GM12878 (cell line): ENCODE measurements around the gene ARHGDIA. TPM values are rescaled to one million over a fixed set of nuclear protein-coding genes. Genes with fewer than 3 reads are reported as not detected.

ENCODE experiments used
- ATAC-seq: fragments of 200-7000 bp; cut with Tn5 transposase; 3 replicates; pipeline ENCODE4 v1.9.1; 2020; ENCODE audit warnings: mild to moderate bottlenecking, moderate library complexity
- BruUV-seq: library from RNA; stranded (reverse); fragments of 400-500 nt; replicated peaks from 2 replicates; lab custom pipeline; 2021; lab: Mats Ljungman, UMichigan
- CTCF ChIA-PET: fragments of 300-600 bp; sonication (Branson Sonifier 250); formaldehyde crosslinking; extraction: SDS; loops from one replicate; lab custom pipeline; 2021; ENCODE audit warnings: inconsistent platforms; lab: Yijun Ruan, JAX
- POLR2A ChIA-PET: fragments of 350-600 bp; formaldehyde crosslinking; extraction: SDS; loops from one replicate; lab custom pipeline; 2021; ENCODE audit warnings: inconsistent platforms; lab: Charles Lee
- RAD21 ChIA-PET: fragments of 300-600 bp; sonication (Branson Sonifier 250); formaldehyde crosslinking; loops from one replicate; lab custom pipeline; 2023; ENCODE audit warnings: antibody characterized with exemption; ENCODE audit not compliant: unreplicated experiment; lab: Charles Lee
- SMC1A ChIA-PET: fragments of 300-600 bp; sonication (Branson Sonifier 250); formaldehyde crosslinking; loops from one replicate; lab custom pipeline; 2023; ENCODE audit not compliant: unreplicated experiment, uncharacterized antibody; lab: Charles Lee
- DNase-seq: peaks from one replicate; pipeline ENCODE4 v3.0.0-alpha.2; 2011; ENCODE audit warnings: low read depth, low spot score
- FAIRE-seq: peaks from 3 replicates; lab custom pipeline; 2011; peaks lifted over from hg19 to GRCh38; lab: Jason Lieb, UNC
- H2AFZ ChIP-seq: 2 replicates; pipeline ENCODE4 v1.6.0; 2011; ENCODE audit warnings: low read depth, low read length, control low read depth; ENCODE audit not compliant: control insufficient read depth
- H3K27ac ChIP-seq: 2 replicates; pipeline ENCODE4 v1.5.1; 2011; ENCODE audit warnings: control low read depth; ENCODE audit not compliant: control insufficient read depth, insufficient read depth
- H3K27me3 ChIP-seq, 2 experiments: replicated peaks in 1 of 2; 2 replicates each; pipeline versions ENCODE4 v1.6.0 to v1.6.1; 2011; ENCODE audit warnings: low read length in 1 of 2; ENCODE audit not compliant: control insufficient read depth in 2 of 2, insufficient read depth in 2 of 2
- H3K36me3 ChIP-seq, 2 experiments: 2 replicates each; pipeline ENCODE4 v1.5.1; 2011; ENCODE audit warnings: low read length in 1 of 2; ENCODE audit not compliant: control insufficient read depth in 2 of 2, insufficient read depth in 2 of 2
- H3K4me1 ChIP-seq: 2 replicates; pipeline ENCODE4 v1.6.1; 2011; ENCODE audit warnings: mild to moderate bottlenecking, low read length, moderate library complexity, mixed read lengths; ENCODE audit not compliant: control insufficient read depth, insufficient read depth
- H3K4me2 ChIP-seq: 2 replicates; pipeline ENCODE4 v1.6.0; 2011; ENCODE audit warnings: control low read depth; ENCODE audit not compliant: control insufficient read depth, insufficient read depth
- H3K4me3 ChIP-seq: fragments of 200-600 bp; sonication (generic); 2 replicates; pipeline ENCODE4 v1.5.1; 2016
- H3K79me2 ChIP-seq: 2 replicates; pipeline ENCODE4 v1.6.0; 2011; ENCODE audit warnings: low read length; ENCODE audit not compliant: control insufficient read depth, insufficient read depth
- H3K9ac ChIP-seq: 2 replicates; pipeline ENCODE4 v1.8.0; 2011; ENCODE audit warnings: low read length, control low read depth, mixed read lengths; ENCODE audit not compliant: control insufficient read depth, insufficient read depth
- H3K9me3 ChIP-seq: replicated peaks from 3 replicates; pipeline ENCODE4 v1.5.1; 2011; ENCODE audit warnings: mild to moderate bottlenecking, low read length; ENCODE audit not compliant: control insufficient read depth, insufficient read depth
- H4K20me1 ChIP-seq: 2 replicates; pipeline ENCODE4 v1.6.0; 2011; ENCODE audit not compliant: control insufficient read depth, insufficient read depth
- EED ChIP-seq: sonication (generic); IDR thresholded peaks from 2 replicates; pipeline ENCODE4 v1.6.1; 2016; ENCODE audit warnings: antibody characterized with exemption, low read depth
- JUNB ChIP-seq: IDR thresholded peaks from 2 replicates; pipeline ENCODE4 v1.6.1; 2016; ENCODE audit warnings: antibody characterized with exemption, mild to moderate bottlenecking
- POLR2A ChIP-seq: IDR thresholded peaks from 2 replicates; pipeline ENCODE4 v1.6.1; 2011; ENCODE audit warnings: low read depth, mild to moderate bottlenecking, low read length
- RCOR1 ChIP-seq: conservative IDR thresholded peaks from 2 replicates; pipeline ENCODE4 v1.6.1; 2012; ENCODE audit warnings: low read depth, low read length, improper control_type of control experiment
- SP1 ChIP-seq: IDR thresholded peaks from one replicate; pipeline ENCODE4 v1.6.1; 2011; ENCODE audit warnings: low read depth, low read length
- WGBS: methylation state at CpG from one replicate; pipeline ENCODE4 v1.1.6; 2016; ENCODE audit warnings: low lambda C conversion rate; ENCODE audit not compliant: insufficient replicate concordance, insufficient coverage; ENCODE audit errors: missing lambda C conversion rate; 5-methylcytosine and 5-hydroxymethylcytosine counted together
- in situ Hi-C: fragments of 300-500 bp; cut with MboI; formaldehyde crosslinking; loops from 9 replicates; pipeline ENCODE4 v1.14.3; 2018; ENCODE audit warnings: mixed read lengths
- intact Hi-C: fragments of 100-400 bp; cut with micrococcal nuclease; formaldehyde crosslinking; loops from one replicate; pipeline ENCODE4 v1.14.2; 2022; ENCODE audit not compliant: unreplicated experiment
- polyA plus RNA-seq, 11 experiments: library from polyadenylated mRNA; depleted of rRNA in 4 of 11; unstranded in 6 of 11; stranded (reverse) in 5 of 11; fragments of >200 nt; fragmentation: Nextera tagmentation in 4 of 11; fragmentation: Illumina TruSeq in 1 of 11; extraction: Ambion mirVana in 4 of 11; extraction: Trizol in 1 of 11; gene quantifications; 1 replicate in 1 of 11; 2 replicates in 10 of 11; pipeline versions ENCODE4 v1.2.1 to v1.2.3, GENCODE V29; 2011 to 2016; ENCODE audit warnings: inconsistent platforms in 2 of 11, missing spikeins in 2 of 11, low read depth in 1 of 11
- total RNA-seq, 4 experiments: library from RNA; depleted of rRNA in 3 of 4; stranded (reverse); fragments of >200 nt in 3 of 4; fragmentation: Illumina TruSeq in 1 of 4; extraction: Trizol in 1 of 4; gene quantifications; 2 replicates each; pipeline versions ENCODE4 v1.2.1 to v1.2.3, GENCODE V29; 2013 to 2021

Gene ARHGDIA
- total and polyA plus RNA-seq, 10 of the 15 experiments (the other 5 are each of a cell fraction or from before 2014, with no cell fraction given), result 17.9 to 552 (median 169) TPM

GRCh38 chr17:81846743-81847689 is 24.1 kb downstream of the ARHGDIA start:
- H3K79me2 ChIP-seq, result no peaks in the 10 kb centered on the region; the same call in 1 of the 2 replicates
- no peak for ATAC-seq
- DNase-seq, result no peak
- H3K9ac ChIP-seq, result no peak overlapping the region
- FAIRE-seq, result no peak
- BruUV-seq, result TSS peak; percentile 8
- H3K4me3 ChIP-seq, result no peak overlapping the region
- no peaks in the 10 kb centered on the region for H4K20me1 ChIP-seq
- ChIA-PET CTCF (interaction anchor here (0.7 kb wide), 1 partner anchor 23 kb away, joined by 3 read pairs; no protein-coding TSS in a partner anchor), POLR2A (interaction anchor here (0.6 kb wide), 1 partner anchor 202 kb away, joined by 3 read pairs; no protein-coding TSS in a partner anchor), SMC1A (no interaction called here), RAD21 (no interaction called here)
- no peak overlapping the region for H3K4me2 ChIP-seq
- 96% methylated on average over 24 of the region's 24 CpGs for WGBS
- in situ Hi-C loops (no loop called here), intact Hi-C loops (no loop called here)
- peaks cover 34 to 46% of the 10 kb centered on the region in 2 experiments for H3K36me3 ChIP-seq
- H3K27me3 ChIP-seq, result no peaks in the 10 kb centered on the region
- TF ChIP-seq EED (no peak), JUNB (no peak), SP1 (no peak), POLR2A (peak; percentile 58), RCOR1 (no peak)
- no peak overlapping the region for H2AFZ ChIP-seq
- no peak overlapping the region for H3K27ac ChIP-seq
- no peaks in the 10 kb centered on the region for H3K4me1 ChIP-seq
- no peaks in the 10 kb centered on the region for H3K9me3 ChIP-seq
